AG08395 (cell line): ENCODE data around the gene ADARB2.
"Not testable (repeated sequence)": the region's sequence is repeated elsewhere in the genome, so short reads cannot be mapped to it uniquely, and the experiment has no call there.

Source experiments
- DNase-seq: peaks from one replicate; pipeline ENCODE4 v3.0.0; 2012; ENCODE audit warnings: mixed read lengths, low spot score

The ADARB2 gene

DNA sequence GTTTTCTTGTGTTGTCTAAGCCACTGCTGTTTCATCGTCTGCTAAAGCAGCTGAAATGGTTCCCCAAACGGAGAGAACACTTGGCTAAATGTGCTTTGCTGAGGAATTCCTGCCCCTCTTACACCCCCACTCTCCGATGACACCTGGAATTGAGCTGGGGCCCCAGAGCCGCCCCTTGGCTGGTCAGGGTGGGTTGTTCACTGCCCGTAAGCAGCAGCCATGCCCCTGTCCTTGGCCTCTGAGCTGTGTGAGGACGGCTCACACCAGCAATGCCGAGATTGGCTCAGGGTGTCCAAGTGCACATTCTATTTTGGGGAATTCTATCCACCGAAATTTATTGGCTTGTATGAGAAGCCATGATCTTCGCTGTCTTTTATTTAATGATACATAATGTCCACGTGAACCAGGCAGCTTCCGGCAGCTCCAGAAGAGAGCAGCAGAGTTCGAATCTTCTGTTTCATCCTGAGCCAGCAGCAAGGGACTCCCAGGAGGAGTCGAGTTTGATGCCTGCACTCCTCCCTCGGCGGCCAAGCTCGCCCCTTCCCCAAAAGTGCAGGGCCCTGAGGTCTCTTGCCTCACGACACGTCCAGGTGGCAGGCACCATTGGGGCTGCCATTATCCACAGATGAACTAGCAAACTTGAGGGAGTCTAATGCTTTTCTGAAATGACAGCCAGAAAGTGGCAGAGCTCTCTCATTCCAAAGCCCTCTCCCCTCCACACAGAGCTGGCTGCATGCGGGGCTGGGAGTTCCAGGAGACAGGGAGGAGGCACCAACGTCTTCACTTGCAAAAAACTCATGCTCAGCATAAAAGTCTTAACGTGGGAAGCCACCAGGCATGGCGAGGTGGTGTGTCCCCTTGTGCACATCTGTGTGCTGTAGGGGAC is 567.1 kb downstream of the ADARB2 start:
- no peak for DNase-seq

DNA sequence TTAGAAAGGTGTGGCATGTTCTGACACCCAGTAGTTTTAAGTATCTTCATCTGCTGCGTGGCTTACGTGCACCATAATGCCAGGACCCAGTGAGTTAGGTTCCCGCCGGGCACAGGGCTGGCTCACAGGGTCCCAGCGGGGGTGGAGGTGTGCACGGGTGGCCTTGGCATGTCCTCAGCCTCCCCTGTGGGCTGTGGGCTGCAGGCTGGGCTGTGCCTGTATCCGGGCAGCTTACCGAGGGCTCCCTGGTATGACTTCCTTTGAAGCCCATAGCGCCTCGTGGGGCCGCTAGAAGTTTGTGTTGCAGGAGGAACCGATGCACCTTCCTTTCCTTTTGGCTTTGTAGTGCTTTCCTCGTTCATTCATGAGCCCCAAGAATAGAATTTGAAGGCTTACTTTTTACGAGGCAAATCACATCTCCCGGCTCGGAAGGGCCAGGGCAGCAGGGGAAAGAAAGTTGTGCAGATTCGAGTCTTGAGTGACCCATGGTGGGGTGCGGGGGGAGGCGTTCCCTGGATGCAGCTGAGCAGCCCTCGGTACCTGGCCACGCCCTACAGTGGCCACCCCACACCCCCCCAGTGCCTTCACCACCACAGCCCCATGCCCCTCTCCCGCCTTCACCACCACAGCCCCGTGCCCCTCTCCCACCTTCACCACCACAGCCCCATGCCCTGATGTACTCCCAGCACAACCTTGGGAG is 568.0 kb downstream of the ADARB2 start:
- no peak for DNase-seq

DNA sequence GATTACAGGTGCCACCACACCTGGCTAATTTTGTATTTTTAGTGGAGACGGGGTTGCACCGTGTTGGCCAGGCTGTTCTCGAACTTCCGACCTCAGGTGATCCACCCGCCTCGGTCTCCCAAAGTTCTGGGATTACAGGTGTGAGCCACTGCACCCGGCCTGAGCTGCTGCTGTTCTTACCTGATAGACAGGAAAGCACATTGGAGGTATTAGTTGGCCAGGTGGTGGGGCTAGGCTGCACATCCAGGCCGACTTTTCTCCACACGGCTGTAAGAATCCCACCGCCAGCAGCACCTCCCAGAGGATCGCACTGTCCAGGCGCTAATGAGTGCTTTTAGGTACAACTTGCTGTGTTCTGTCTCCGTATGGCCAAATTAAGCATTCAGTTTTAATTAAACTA is 568.6 kb downstream of the ADARB2 start:
- no peak for DNase-seq

DNA sequence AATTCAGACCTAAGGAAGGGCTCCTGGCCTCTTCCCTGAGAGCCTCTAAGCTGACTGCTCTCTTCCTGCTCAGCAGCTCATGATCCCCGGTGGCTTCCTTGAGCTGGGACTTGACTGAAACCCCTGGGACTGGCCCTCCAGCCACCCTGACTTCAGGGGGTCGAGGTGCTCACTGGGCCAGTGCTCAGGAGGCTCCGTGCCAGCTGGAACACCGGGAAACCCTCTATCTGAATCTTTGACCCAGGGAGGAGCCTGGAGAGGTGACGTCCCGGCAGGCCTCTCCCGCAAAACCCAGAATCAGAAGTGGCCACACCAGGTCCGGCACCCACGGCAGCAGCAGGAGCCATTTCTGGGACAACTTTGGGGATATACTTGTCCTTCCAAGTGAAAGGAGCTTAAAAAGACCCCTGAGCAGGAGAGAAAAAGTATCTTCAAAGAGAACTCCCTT is 570.5 kb downstream of the ADARB2 start:
- DNase-seq: no peak

DNA sequence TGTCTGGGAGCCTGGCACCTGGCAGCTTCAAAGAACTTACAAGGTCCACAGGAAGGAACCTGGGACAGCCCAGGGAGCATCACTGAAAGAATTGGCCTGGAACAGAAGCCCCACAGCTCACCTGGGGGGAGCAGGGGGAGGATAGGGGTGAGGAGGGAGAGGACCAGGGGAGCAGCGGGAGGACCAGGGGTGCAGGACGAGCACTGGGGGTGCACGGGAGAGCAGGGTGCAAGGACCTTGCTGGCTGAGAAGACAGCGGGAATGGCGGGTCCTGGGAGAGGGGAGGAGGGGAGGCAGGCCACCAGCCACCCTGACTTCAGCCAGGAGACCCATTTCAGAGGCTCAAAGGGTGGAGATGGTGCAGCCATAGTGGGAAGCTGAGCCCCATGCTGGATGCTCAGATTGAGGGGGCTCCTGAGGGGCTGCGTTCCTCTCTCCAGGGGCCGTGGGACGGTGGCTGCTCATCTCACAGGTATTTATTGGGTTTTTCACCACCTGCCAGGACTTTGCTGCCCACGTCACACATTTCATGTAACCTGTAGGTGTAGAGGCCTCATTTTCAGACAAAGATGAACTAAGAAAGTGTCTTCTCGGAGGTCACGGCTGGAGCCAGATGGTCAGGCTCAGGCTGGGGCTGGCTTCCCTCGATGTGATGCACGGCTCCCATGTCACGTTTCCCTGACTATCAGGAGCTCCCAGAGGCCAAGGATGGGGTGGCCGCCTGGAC is 571.1 kb downstream of the ADARB2 start:
- no peak for DNase-seq

DNA sequence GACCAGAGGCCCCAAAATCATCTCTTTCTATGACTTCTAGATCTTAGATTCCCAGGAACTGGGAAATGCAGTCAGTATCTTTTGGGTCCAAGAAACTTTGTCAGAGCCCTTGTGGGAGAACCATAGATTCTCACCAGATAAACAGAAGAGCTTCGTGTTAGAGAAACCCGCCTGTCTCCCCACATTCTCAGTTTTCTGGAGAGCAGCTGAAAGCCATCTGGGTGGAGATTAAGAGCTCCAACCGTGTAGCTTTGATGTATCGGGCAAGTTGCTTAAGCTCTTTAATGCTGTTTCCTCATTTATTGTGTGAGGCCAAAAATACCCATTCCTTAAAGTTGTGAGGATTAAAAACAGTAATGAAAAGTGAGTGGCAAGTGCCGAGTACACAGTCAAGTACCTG is 573.5 kb downstream of the ADARB2 start:
- DNase-seq: no peak

DNA sequence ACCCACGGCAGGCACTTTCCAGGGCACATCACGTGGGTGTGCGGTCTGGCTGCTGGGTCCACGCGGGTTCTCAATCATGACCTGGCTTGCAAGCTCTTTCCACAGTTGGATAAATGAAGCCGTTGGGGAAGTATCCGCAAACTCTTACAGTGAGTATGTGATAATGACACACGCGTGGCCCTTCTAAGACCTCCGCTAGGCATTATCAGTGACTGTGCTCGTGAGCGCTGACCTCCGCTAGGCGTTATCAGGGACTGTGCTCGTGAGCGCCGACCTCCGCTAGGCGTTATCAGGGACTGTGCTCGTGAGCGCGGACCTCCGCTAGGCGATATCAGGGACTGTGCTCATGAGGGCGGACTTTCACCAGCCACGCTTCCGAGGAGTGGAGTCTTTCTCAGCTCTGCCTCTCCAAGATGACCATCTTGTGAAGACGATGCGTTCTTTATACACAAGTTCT is 574.1 kb downstream of the ADARB2 start:
- DNase-seq: no peak

DNA sequence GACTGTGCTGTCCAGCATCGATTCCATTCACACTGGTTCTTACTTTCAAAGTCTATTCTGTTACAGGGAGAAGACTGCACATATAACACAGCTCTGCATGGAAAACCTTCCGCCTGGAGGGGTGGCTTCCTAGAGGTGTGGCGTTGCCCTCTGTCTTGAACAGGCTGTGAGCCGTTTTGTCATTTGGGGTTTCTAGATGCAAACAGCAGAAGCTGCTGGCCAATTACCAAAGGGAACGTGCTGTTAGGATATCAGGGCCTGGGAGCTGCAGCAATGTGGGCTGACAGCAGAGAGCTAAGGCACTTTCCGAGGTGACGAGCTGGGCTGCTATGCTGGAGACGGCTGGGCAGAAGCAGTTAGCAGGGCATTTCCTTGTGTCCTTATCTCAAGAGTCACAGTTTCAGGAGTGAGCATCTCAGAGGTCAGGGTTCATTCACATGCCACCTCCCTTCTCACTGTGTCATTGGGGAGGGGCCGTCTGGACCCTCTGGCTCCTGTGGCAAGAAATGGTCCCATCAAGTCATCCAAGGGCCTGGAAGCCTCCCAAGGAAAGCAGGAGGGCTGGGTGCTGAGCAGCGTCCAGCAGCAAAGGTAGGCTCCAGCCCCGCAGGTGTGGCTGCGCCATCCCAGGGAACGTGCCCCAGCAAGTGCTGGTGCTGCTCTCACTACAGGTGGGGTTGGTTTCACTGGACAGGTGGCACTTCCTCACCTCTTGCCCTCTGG is 574.7 kb downstream of the ADARB2 start:
- DNase-seq: no peak

DNA sequence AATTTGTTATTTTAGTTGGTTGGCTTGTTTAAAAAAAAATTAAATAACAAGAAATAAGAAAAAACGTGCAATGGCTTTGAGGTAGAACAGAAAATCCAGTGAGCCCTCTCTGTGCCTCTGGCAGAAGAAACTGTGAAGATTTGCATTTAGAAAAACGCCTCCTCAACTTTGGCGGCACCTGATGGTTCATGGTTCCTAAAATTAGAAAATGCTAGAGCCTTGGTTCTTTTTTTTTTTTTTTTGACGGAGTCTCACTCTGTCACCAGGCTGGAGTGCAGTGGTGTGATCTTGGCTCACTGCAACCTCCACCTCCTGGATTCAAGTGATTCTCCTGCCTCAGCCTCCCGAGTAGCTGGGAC is 576.0 kb downstream of the ADARB2 start:
- not testable (repeated sequence) for DNase-seq

DNA sequence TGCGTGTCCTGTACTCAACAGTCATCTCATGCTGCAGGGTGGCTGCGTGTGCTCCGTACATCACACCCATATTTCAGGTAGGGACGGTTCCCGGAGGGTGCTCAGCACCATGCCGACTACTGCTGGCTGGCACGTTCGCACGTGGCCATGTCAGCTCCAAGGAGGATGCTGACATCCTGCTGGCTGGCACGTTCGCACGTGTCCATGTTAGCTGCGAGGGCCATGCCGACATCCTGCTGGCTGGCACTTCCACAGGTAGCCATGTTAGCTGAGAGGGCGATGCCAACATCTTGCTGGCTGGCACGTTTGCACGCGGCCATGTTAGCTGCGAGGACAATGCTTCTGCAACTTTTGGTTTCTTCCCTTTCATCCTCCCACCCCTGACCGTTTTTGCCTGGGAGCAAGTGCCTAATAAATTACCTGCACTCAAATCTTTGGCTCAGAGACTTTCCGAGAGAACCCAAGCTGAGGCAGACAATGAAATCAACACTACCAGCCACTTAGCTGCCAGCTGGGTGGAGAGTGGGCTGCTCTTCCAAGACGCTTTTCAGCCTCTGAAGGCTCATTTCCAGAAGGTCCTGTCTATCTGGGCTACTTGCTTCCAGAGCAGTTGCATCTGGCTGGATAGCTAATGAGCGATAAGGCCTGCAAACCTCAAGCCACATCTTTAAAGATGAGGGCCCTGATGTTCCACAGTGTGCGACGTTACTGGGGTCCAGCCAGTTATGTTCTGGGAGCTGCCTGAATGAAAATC is 576.6 kb downstream of the ADARB2 start:
- no peak for DNase-seq

DNA sequence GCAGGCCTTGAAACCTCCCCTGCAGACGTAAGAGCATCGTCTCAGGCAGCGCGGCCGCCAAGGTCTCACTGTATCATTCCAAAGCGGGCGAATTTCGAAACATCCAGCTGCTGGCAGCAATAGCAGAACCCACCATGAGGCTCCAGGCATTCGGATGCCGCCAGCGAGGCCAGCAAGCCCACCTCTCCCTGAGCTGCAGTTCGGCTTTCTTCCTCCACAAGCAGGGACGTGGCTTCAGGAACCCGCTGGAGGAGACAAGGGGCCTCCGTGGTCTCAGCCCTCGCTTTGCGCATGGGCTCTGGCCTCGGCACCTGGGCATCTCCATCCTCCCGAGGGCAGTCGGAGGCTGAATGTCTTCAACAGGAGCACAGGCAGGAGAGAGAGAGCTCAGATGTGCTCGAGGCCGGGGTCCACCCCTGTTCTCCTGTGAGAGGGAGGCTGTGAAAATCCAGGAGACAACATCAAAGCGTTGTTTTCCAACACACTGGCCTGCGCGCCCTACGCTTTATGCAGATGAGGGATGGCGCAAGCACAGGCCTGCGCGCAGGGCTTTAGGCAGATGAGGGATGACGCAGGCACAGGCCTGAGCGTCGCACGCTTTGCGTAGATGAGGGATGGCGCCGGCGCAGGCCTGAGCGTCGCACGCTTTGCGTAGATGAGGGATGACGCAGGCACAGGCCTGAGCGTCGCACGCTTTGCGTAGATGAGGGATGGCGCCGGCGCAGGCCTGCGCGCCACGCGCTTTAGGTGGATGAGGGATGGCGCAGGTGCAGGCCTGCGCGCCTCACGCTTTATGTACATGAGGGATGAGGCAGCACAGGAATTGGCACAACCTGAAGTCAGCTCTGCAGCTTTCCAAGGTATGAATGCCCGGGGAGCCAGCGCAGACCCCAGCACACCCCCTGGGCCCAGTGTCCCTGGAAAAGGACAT is 577.9 kb downstream of the ADARB2 start:
- DNase-seq: no peak

DNA sequence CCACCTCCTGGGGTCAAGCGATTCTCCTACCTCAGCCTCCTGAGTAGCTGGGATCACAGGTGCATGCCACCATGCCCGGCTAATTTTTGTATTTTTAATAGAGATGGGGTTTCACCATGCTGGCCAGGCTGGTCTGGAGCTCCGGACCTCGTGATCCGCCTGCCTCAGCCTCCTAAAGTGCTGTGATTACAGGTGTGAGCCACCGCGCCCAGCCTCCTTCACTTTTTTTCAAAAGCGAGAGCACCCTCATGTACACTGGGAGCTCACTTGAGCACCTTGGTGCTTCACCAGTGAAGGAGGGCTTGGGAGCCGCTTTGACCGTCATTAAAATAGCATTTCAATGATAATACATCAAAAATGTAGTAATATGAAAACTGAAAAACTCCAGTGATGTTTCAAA is 578.8 kb downstream of the ADARB2 start:
- DNase-seq: not testable (repeated sequence)

DNA sequence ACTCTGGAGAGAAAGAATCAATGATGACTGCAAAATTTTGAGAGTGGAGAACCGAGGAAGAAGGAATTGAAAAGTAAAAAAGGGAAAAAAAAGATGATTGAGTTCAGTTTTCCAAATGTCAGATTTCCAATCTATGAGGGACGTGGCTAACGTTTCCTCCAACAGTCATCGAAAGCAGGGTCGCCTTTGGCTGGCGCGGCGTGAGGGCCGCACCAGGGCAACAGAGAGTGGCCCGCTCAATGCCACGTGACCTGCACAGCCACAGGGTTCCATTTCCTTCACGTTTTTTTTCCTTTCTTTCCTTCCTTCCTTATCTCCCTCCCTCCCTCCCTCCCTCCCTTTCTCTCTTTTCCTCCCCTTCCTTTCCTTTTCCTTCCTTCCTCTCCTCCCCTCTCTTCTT is 579.3 kb downstream of the ADARB2 start:
- no peak for DNase-seq

DNA sequence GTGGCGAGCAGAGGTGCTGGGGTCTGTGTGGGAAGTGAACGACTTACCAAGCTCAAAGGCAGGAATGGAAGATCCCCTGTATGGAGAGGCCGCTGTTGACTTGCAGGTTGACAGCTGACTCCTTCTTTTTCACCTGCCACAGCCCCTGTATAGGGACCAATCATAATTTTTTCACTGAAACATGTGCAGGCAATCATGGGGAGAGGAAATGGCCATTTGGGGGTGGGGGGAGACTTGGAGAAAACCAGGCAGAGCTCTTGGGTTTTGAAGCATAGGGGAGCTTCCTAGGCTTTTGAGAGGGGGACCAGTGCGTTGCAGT is 579.8 kb downstream of the ADARB2 start:
- DNase-seq: no peak

DNA sequence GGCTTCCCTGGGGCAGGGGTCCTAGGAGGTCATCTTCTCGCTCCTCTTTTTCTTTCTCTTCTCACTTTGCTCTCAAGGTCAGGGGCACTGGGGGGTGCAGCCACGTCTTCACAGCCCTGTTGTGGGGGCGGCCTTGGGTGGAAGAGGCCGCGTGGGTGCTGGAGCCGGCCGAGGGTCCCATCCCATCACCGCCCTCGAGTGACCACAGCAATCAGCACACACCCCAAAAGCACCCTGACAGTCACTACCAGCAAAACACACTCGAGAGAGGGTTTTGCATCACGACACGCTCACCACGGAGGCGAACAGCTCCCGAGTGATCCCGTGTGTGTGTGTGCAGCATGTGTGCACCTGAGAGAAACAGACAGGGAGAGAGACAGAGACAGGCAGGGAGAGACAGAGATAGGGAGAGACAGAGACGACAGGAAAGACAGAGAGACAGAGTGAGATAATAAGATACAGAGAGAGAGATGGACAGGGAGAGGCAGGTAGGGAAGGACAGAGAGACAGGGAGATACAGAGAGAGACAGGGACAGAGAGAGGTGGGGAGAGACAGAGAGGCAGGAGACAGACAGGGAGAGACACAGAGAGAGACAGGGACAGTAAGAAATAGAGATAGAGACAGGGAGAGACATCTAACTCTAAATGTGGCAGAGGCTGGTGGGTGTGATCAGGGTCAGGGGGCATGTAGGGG is 580.3 kb downstream of the ADARB2 start:
- no peak for DNase-seq

DNA sequence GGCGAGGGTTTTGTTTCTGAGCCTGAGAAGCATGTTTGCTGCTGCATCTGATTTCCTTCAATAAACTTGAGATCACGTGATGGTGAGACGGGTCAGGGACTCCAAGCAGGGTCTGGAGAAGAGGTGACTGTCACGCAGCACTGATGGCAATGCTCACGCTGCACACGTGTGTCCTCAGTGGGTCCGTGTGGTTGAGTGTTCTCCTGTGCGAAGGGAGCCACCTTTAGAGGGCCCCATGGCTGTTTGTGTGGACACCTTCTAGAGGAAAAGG is 580.8 kb downstream of the ADARB2 start:
- DNase-seq: no peak

DNA sequence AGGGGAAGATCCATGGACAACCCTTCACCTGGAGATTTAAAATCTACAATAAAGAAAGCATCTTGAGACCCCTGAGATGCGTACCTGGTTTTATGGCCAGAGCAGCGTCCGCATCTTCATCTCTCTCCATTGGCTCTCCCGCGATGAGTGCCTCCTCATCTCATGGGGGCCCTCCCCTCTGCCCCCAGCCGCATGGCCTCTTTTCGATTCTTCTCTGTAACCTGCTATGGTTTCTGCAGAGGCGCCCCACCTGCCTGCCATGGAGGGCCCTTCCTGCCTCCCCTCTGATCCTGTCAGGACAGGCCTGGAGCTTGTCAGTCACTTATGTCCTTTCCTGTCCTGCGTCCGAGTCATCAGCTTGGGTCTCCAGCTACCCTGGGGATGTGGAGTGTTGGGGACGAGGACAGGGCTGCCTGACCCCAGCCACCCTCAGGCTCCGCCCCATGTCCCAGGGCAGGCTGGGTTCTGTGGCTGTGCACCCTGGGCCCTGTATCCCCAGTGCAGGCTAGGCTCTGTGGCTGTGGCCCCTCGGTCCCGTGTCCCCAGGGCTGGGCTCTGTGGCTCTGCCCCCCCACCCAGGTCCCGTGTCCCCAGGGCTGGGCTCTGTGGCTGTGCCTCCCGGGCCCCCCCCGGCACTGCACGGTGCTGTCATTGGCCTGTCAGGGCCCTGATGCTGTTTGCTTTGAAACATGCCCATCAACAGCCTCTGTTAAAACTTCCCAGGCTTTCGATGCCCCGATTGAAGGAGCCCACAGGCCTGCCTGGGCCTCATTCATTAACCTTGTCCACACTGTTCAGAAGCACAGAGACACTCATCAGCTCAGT is 581.3 kb downstream of the ADARB2 start:
- DNase-seq: no peak

DNA sequence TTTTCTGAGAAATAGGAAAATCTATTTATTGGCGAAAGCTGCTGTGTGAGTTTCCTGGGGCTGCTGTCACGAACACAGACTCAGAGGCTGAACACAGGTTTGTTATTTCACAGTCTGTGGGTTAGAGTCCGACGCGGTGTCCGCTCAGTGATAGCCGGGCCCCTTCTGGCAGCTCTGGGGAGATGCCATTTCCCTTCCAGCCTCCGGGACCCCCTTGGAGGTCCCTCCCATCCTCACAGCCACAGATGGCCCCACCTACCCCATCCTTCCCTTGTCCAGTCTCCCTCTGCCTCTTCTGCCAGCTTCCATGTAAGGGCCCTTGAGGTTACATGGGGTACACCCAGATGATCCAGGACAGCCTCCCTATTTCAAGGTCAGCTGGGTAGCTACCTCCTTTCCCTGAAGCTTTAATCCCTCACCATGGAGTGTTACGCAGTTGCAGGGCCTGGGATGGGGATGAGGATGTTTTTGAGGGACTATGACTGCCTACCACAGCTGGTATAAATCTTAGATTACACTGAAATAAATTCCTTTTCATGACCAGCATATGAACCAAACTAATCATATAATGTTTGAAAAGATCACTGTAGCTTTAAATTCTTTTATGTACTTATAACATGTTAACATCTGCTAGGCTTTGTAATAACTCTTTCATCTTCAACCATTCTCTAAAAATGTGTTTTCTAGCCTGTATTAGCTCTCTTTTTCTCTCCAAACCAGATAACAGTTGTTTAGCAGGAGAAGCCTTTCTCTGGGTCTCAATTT is 582.6 kb downstream of the ADARB2 start:
- DNase-seq: no peak
